Measurements from ENCODE around the gene TMEFF2.

GRCh38 chr2:191908874-191909273, 285.9 kb downstream of the TMEFF2 start:
- TF ChIP-seq EGR1 (IDR thresholded peaks at IDR 0.05; ENCODE audit: low read depth in 2 of 2) (no peak), RXRA (IDR thresholded peaks at IDR 0.05) (no peak), FOXA1 (IDR thresholded peaks at IDR 0.05) (no peak), ZBTB33 (IDR thresholded peaks at IDR 0.05) (no peak), HNF4A (conservative IDR thresholded peaks at IDR 0.05) (no peak), SP1 (IDR thresholded peaks at IDR 0.05) (no peak), CTCF (IDR thresholded peaks at IDR 0.05; ENCODE audit: low read depth, low read length, missing input control) (no peak), MAX (IDR thresholded peaks at IDR 0.05) (no peak), ATF3 (IDR thresholded peaks at IDR 0.05) (no peak), REST (IDR thresholded peaks at IDR 0.05) (no peak)
